ENCODE data around the gene PXN. TPM values are rescaled to one million over a fixed set of nuclear protein-coding genes. Genes with fewer than 3 reads are reported as not detected.

PXN gene
- total and polyA plus RNA-seq, 2 of the 13 experiments (the other 11 are each of a cell fraction or from before 2014, with no cell fraction given): 13.6 to 14.2 TPM

- TF ChIP-seq AKNA (CRISPR knock-in tag; IDR thresholded peaks at IDR 0.05; ENCODE audit: borderline replicate concordance) (no peak), ZNF770 (CRISPR knock-in tag; IDR thresholded peaks at IDR 0.05) (no peak), ZKSCAN5 (CRISPR knock-in tag; IDR thresholded peaks at IDR 0.05) (no peak), CHD2 (IDR thresholded peaks at IDR 0.05; ENCODE audit: low read depth, low read length) (no peak), ZNF451 (CRISPR knock-in tag; IDR thresholded peaks at IDR 0.05) (no peak), ZNF687 (CRISPR knock-in tag; IDR thresholded peaks at IDR 0.05) (no peak), ZNF160 (CRISPR knock-in tag; IDR thresholded peaks at IDR 0.05) (no peak)
Observed at GRCh38 chr12:120207227-120207626, 58.3 kb downstream of the PXN start (continued).

Measured in HepG2 (cell line).